GM18861 (cell line): Measurements from ENCODE around the gene CRISPLD2.
"Not testable (repeated sequence)": the region's sequence is repeated elsewhere in the genome, so short reads cannot be mapped to it uniquely, and the experiment has no call there.

Source experiments
- ATAC-seq: cut with Tn5 transposase; IDR thresholded peaks from one replicate; pipeline ENCODE4 v1.9.1; 2021; ENCODE audit not compliant: unreplicated experiment

Gene CRISPLD2

GRCh38 chr16:84821728-84822689 lies 2.2 kb downstream of the CRISPLD2 start:
- ATAC-seq: no peak

- no peak for ATAC-seq
Measured at GRCh38 chr16:84822990-84823389, 3.2 kb downstream of the CRISPLD2 start.

- no peak for ATAC-seq
Measured at GRCh38 chr16:84823484-84823883, 3.7 kb downstream of the CRISPLD2 start.

- ATAC-seq: no peak
Measured at GRCh38 chr16:84823926-84824325, 4.1 kb downstream of the CRISPLD2 start.

- ATAC-seq: no peak
Measured at GRCh38 chr16:84825896-84826557, 6.2 kb downstream of the CRISPLD2 start.

GRCh38 chr16:84826558-84826941 lies 6.8 kb downstream of the CRISPLD2 start:
- ATAC-seq: no peak

GRCh38 chr16:84827131-84827574 lies 7.4 kb downstream of the CRISPLD2 start:
- no peak for ATAC-seq

- ATAC-seq: no peak
Measured at GRCh38 chr16:84827897-84828296, 8.1 kb downstream of the CRISPLD2 start.

GRCh38 chr16:84828322-84828721 lies 8.5 kb downstream of the CRISPLD2 start:
- no peak for ATAC-seq

GRCh38 chr16:84829168-84829965 lies 9.6 kb downstream of the CRISPLD2 start:
- no peak for ATAC-seq

GRCh38 chr16:84830765-84831384 lies 11.1 kb downstream of the CRISPLD2 start:
- ATAC-seq: no peak

- not testable (repeated sequence) for ATAC-seq
Measured at GRCh38 chr16:84831728-84832127, 11.9 kb downstream of the CRISPLD2 start.

- ATAC-seq: no peak
Measured at GRCh38 chr16:84832488-84833143, 12.8 kb downstream of the CRISPLD2 start.

- ATAC-seq: no peak
Measured at GRCh38 chr16:84833144-84833500, 13.3 kb downstream of the CRISPLD2 start.

- no peak for ATAC-seq
Measured at GRCh38 chr16:84833542-84834402, 14.0 kb downstream of the CRISPLD2 start.

GRCh38 chr16:84834403-84834772 lies 14.6 kb downstream of the CRISPLD2 start:
- ATAC-seq: no peak

- no peak for ATAC-seq
Measured at GRCh38 chr16:84836234-84836647, 16.5 kb downstream of the CRISPLD2 start.

- no peak for ATAC-seq
Measured at GRCh38 chr16:84836967-84837366, 17.2 kb downstream of the CRISPLD2 start.

- no peak for ATAC-seq
Measured at GRCh38 chr16:84838383-84838948, 18.7 kb downstream of the CRISPLD2 start.
